Vagina (tissue), 2 donors: Measurements from ENCODE around the gene NDFIP2.

Source experiments
- POLR2A ChIP-seq, 2 donors: fragments of 450-650 bp; IDR thresholded peaks; one replicate each; pipeline ENCODE4 v1.6.1; 2017; ENCODE audit warnings: antibody characterized with exemption in 2 of 2, mild to moderate bottlenecking in 2 of 2, moderate library complexity in 2 of 2
- POLR2AphosphoS5 ChIP-seq, 2 donors: sonication (generic); formaldehyde crosslinking; IDR thresholded peaks; one replicate each; pipeline ENCODE4 v1.9.0; 2017; ENCODE audit warnings: antibody characterized with exemption in 2 of 2, mild to moderate bottlenecking in 2 of 2, low read depth in 1 of 2; ENCODE audit not compliant: insufficient read depth in 1 of 2
- TF ChIP-seq, protein P1 (sequence below), 3 experiments: fragments of 450-650 bp in 2 of 3; fragments of 200-600 bp in 1 of 3; sonication (generic) in 1 of 3; IDR thresholded peaks; one replicate each; pipeline ENCODE4 v1.5.1; 2017 to 2019; ENCODE audit warnings: antibody characterized with exemption in 3 of 3, mild to moderate bottlenecking in 2 of 3, moderate library complexity in 2 of 3

DNA sequence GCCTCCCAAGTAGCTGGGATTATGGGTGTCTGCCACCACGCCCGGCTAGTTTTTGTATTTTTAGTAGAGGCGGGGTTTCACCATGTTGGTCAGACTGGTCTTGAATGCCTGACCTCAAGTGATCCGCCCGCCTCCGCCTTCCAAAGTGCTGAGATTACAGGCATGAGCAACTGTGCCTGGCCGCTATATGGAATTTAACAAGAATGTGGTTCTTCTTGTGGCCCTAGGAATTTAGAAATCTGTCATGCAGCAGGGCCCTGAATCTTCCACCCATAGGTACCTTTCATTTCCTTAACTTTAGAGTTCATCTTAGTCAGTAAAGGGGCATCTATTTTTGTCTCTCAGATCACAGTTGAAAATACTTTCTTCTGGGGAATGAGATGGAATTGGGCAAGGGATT lies 25.6 kb upstream of the NDFIP2 start:
- TF ChIP-seq, protein P1, sequence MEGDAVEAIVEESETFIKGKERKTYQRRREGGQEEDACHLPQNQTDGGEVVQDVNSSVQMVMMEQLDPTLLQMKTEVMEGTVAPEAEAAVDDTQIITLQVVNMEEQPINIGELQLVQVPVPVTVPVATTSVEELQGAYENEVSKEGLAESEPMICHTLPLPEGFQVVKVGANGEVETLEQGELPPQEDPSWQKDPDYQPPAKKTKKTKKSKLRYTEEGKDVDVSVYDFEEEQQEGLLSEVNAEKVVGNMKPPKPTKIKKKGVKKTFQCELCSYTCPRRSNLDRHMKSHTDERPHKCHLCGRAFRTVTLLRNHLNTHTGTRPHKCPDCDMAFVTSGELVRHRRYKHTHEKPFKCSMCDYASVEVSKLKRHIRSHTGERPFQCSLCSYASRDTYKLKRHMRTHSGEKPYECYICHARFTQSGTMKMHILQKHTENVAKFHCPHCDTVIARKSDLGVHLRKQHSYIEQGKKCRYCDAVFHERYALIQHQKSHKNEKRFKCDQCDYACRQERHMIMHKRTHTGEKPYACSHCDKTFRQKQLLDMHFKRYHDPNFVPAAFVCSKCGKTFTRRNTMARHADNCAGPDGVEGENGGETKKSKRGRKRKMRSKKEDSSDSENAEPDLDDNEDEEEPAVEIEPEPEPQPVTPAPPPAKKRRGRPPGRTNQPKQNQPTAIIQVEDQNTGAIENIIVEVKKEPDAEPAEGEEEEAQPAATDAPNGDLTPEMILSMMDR (IDR thresholded peaks at IDR 0.05): no peak
- TF ChIP-seq POLR2A (IDR thresholded peaks at IDR 0.05) (no peak), POLR2AphosphoS5 (IDR thresholded peaks at IDR 0.05; ENCODE audit: insufficient read depth in 1 of 2, low read depth in 1 of 2) (no peak)
